LoVo (cell line): ENCODE results near the gene ALG11.
"Not testable (repeated sequence)": the region's sequence is repeated elsewhere in the genome, so short reads cannot be mapped to it uniquely, and the experiment has no call there.

Experiments
- DNase-seq: peaks from one replicate; pipeline ENCODE4 v3.0.0-alpha.2; 2016; ENCODE audit warnings: low spot score

Gene ALG11

DNA sequence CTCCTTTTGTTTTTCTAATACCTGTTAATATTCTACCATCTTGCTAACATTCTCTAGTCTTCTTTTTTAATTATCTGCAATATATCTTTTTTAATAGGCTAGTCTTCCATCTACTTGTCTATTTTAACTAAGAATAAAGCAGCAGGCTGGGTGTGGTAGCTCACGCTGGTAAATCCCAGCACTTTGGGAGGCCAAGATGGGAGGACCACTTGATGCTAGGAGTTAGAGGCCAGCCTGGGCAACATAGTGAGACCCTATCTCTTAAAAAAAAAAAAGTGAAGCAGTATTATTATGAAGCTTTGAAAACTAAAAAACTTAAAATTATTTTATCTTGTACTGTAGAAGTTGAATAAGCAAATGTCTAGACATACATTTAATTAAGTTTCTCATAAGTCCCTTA, 15.6 kb downstream of the ALG11 start:
- DNase-seq = no peak

DNA sequence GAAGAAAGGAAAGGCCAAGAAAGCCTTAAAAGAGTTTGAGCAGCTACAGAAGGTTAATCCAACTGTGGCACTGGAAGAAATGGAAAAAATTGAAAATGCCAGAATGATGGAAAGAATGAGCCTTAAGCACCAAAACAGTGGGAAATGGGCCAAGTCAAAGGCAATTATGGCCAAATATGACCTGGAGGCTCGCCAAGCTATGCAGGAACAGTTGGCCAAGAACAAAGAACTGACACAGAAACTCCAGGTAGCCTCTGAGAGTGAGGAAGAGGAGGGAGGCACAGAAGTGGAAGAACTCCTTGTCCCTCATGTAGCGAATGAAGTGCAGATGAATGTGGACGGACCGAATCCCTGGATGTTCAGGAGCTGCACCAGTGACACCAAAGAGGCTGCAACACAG, 17.4 kb downstream of the ALG11 start:
- no peak for DNase-seq

DNA sequence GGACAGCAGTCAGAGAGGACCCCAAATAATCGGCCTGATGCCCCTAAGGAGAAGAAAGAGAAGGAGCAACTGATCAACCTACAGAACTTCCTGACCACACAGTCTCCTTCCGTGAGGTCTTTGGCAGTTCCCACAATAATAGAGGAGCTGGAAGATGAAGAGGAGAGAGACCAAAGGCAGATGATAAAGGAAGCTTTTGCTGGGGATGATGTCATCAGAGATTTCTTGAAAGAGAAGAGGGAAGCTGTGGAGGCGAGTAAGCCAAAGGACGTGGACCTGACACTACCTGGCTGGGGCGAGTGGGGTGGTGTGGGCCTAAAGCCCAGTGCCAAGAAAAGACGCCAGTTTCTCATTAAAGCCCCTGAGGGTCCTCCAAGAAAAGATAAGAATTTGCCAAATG, 18.2 kb downstream of the ALG11 start:
- not testable (repeated sequence) for DNase-seq

DNA sequence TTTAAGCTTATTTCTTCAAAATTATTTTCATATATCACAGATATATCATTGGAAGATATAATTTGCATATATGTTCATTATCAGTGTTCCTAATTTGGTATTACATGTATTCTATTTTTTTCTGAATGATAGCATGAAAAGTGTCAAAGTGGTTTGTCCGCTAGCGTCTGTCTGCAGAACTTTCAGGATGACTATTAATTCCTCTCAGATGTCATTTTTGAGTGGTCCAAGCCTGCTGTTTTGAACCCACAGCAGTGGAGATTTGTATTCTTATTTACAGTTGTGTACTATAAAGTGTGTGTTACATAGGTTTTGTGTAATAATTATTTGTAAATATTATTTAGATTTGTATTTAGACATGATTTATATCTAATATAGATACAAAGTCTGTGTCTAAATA, 20.8 kb downstream of the ALG11 start:
- no peak for DNase-seq

DNA sequence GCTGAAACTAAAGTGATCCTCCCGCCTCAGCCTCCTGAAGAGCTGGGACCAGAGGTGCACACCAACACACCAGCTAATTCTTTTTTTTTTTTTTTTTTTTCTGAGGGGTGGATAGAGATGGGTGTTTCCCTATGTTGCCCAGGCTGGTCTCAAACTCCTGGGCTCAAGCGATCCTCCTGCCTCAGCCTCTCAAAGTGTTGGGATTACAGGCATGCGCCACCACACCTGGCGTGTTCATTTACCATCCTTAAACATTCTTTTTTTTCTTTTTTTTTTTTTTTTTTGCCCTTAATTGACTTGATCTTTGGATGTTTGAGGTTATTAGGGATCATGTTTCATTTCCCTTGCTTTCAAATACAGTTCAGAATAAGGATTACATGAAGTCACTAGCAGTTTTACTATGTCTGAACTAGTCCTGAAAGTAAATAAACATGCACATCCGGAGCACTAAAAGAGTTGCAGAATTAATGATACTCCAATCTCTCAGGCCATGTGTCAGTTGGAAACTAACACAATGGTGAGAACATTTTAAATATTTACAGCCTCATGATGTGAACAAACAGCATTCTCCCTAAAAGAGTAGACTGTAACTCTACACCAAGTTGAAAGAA, 22.5 kb downstream of the ALG11 start:
- no peak for DNase-seq

DNA sequence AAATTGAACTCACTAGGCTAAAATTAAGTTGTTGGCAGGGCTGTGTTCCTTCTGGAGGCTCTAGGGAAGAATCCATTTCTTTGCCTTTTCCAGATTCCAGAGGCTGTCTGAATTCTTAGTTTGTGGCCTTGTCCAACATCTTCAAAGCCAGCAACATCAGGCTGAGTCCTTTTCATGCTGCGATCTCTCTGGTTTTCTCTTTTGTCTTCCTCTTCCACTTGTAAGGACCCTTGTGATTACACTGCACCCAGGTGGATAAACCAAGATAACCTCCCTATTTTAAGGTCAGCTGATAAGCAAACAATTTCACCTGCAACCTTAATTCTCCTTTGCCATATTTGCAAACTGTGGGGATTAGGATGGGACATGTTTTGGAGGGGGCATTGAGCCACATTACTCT, 23.8 kb downstream of the ALG11 start:
- DNase-seq = no peak

DNA sequence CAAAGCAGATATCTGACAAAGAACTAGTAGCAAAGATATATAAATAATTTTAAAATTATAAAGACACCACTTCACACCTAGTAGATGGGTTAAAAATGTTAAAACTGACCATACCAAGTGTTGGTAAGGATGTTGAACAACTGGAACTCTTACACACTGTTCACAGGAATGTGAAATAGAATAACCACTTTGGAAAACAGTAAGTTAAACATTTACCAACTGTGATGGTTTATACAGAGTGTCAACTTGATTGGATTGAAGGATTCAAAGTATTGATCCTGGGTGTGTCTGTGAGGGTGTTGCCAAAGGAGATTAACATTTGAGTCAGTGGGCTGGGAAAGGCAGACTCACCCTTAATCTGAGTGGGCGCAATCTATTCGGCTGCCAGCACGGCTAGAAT, 31.5 kb downstream of the ALG11 start:
- DNase-seq = no peak

DNA sequence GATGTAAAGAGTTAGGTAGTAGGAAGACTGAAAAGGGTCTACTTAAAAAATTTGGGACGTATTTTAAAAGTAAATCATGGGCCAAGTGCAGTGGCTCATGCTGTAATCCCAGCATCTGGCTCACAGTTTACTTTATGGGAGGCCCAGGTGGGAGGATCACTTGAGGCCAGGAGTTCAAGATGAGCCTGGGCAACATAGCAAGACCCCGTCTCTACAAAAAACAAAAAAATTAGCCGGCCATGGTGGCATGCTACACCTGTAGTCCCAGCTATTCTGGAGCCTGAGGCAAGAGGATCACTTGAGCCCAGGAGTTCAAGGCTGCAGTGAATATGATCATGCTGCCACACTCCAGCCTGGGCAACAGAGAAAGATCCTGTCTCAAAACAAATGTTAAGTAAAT, 35.3 kb downstream of the ALG11 start:
- DNase-seq = no peak

DNA sequence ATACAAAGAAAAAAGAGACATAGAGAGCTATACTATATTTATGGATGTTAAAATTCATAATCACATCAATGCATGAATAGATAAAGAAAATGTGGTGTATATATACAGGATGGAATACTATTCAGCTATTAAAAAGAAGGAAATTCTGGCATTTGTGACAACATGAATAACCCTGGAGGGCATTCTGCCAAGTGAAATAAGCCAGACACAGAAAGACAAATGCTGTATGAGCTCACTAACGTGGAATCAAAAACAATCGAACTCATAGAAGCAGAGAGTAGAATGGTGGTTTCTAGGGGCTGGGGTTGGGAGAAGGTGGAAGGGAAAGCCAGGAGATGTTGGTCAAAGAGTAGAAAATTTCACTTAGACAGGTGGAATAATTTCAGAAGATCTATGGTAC, 36.3 kb downstream of the ALG11 start:
- no peak for DNase-seq

DNA sequence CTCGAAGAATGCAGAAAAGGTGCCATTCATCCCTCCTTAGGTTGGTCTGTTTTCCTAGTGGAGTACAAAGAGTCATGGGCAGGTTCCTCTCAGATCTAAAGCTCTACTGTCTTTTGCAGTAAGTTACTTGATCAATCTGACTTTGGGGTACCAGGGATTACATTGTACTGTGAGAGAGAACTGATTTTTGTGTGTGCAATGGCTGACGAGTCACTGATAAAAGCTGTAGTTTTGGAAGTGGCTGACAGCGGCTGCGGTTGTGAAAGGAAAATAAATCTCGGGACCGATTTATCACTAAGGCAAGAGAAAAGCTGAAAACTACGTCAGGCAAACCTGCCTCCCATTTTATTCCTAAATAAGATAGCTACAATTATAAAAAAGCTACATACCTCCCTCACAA, 39.2 kb downstream of the ALG11 start:
- no peak for DNase-seq

DNA sequence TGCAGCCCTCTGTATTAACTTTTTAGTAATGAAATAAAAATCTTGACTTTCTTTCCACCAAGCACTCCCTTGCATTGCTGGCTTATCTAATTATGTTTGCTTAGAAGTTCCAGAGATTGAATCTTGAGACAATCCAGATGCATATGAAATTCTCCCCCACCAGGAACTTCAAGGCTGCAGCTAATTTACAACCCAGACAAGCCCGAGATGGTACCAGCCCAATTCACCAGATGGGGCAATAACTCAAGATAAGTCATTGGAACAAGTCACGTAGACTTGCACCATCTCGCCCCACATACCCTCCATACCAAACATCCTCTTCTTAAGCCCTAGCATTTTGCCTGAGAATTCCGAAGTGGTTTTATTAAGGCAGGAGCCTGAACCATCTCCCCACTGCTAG, 41.3 kb downstream of the ALG11 start:
- no peak for DNase-seq

DNA sequence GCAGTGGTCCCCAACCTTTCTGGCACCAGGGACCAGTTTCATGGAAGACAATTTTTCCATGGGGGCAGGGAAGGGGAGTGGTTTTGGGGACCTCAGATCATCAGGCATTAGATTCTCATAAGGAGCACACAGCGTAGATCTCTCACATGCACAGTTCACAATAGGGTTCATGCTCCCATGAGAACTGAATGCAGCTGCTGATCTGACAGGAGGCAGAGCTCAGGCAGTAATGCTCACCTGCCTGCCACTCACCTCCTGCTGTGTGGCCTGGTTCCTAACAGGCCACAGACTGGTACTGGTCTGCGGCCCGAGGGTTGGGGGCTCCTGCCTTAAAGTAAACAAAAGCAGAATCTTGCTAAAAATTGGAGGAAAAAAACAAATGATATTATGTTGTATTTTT, 48.9 kb downstream of the ALG11 start:
- DNase-seq = not testable (repeated sequence)

DNA sequence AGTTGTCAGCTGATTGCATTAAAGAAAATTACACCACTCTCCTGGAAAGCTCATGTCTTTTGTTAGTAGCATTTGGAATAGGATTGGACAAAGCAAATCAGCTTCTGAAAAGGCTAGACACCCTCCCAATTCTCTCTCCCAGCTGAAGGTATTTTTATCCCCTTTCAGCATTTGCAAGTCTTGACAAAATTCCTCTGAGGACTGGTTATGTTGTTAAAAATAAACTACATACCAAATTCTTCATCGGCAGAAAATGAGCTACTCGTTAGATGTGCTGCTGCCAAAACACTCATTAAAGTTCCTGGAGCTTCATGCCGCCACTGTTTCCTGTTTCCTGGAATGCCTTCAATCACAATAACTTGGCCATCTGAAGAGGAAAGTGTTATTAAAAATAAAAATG, 49.4 kb downstream of the ALG11 start:
- no peak for DNase-seq

DNA sequence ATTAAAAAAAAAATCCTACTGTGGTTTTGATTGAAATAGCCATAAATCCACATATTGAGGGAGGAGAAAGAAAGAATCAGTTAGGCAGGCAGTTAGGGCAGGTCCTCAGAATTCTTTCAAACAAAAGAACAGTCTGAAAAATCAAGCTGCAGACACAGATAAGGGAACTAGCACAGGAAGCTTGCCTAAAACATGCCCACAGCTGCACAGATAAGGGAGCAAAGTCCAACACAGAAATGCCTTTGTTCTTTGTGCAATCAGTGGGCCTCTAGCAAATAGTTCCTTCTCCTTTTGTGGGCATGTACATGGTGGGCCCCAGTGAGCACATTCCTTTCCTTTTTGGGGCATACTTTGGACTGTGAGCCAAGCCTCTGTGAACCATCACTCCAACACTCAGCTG, 55.0 kb downstream of the ALG11 start:
- DNase-seq = no peak

DNA sequence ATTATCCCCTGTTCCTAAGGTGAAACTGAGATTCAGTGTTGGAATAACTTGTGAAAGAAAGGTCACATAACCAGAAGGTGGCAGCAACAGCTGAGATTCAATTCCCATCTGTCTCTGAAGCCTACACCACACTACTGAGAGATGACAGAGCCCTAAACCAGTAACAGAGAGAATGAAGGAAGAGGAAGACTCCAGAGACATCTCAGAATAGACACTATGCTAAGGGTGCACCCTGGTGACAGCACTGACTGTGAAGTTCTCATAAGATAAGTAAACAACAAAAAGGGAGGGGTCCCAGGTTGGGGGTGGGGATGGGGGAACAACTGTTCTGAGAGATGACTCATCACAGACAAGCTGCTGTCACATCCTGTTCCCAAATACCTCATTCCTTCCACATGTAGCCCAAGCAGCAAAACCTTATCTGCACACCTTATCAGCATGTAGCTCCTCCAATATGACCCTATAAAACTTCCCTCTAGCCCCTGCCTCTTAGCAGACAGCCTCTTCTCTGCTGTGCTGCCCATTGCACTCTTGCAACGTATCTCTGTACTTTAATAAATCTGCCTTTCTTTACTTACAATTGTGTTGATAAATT, 58.8 kb downstream of the ALG11 start:
- no peak for DNase-seq
